ENCODE measurements around the gene ACSM4. TPM values are rescaled to one million over a fixed set of nuclear protein-coding genes. Genes with fewer than 3 reads are reported as not detected.

ACSM4 gene
- total RNA-seq, 6 experiments from 2014 or later: not detected

DNA sequence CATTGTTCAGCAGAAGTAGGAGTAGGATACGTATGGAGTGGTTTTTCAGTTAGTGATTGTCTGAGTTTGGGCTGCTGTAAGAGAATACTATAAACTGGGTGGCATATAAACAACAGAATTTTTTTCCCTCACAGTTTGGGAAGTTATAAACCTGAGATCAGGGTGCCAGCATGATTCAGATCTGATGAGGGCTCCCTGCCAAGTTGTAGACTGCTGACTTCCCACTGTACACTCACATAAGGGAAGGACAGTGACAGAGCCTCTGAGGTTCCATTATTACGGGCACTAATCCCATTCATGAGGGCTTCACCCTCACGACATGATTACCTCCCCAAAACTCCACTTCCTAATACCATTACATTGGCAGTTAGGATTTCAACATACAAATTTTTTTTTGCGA is 50.7 kb downstream of the ACSM4 start:
- no peaks in the 10 kb centered on the region for H3K36me3 ChIP-seq
- no peaks in the 10 kb centered on the region for H3K9me3 ChIP-seq
- TF ChIP-seq POLR2A (IDR thresholded peaks at IDR 0.05): no peak
- TF ChIP-seq, protein P1, sequence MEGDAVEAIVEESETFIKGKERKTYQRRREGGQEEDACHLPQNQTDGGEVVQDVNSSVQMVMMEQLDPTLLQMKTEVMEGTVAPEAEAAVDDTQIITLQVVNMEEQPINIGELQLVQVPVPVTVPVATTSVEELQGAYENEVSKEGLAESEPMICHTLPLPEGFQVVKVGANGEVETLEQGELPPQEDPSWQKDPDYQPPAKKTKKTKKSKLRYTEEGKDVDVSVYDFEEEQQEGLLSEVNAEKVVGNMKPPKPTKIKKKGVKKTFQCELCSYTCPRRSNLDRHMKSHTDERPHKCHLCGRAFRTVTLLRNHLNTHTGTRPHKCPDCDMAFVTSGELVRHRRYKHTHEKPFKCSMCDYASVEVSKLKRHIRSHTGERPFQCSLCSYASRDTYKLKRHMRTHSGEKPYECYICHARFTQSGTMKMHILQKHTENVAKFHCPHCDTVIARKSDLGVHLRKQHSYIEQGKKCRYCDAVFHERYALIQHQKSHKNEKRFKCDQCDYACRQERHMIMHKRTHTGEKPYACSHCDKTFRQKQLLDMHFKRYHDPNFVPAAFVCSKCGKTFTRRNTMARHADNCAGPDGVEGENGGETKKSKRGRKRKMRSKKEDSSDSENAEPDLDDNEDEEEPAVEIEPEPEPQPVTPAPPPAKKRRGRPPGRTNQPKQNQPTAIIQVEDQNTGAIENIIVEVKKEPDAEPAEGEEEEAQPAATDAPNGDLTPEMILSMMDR (IDR thresholded peaks at IDR 0.05): no peak
- H3K4me3 ChIP-seq: no peak overlapping the region
- ATAC-seq (no peak), DNase-seq (no peak)
- no peaks in the 10 kb centered on the region for H3K27me3 ChIP-seq
- intact Hi-C loops (cut with DNase I): no loop called here
- no peaks in the 10 kb centered on the region for H3K4me1 ChIP-seq
- H3K27ac ChIP-seq: no peak overlapping the region
- WGBS (ENCODE audit: insufficient coverage, low coverage, low lambda C conversion rate, missing lambda C conversion rate): 68% methylated on average over 4 of the region's 4 CpGs

DNA sequence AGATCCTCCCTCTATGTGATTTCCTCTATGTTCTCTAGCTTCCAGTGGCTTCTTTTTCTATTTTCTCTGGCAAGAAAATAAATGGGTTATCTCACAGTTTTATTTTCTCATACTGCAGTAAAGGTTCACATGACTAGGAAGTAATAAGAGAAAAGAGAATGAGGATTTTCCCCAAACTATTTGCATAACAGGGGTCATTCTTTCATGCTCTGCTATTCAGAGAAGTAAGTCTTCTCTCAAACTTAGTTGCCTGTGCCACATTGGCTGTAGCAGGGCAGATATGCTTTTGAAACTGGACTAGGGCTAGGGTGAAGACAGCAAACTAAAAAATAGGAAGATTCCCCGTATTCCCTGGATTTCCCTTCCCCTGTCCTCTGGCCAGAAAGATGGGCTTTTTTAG is 57.4 kb downstream of the ACSM4 start:
- DNase-seq (no peak), ATAC-seq (no peak)
- no peak overlapping the region for H3K27ac ChIP-seq
- no peaks in the 10 kb centered on the region for H3K27me3 ChIP-seq
- TF ChIP-seq POLR2A (IDR thresholded peaks at IDR 0.05): no peak
- TF ChIP-seq, protein P1 (IDR thresholded peaks at IDR 0.05): no peak
- 60% methylated on average over 1 of the region's 1 CpG for WGBS (ENCODE audit: insufficient coverage, low coverage, low lambda C conversion rate, missing lambda C conversion rate)
- intact Hi-C loops (cut with DNase I): no loop called here
- no peaks in the 10 kb centered on the region for H3K4me1 ChIP-seq
- H3K4me3 ChIP-seq: no peak overlapping the region
- H3K9me3 ChIP-seq: no peaks in the 10 kb centered on the region
- no peaks in the 10 kb centered on the region for H3K36me3 ChIP-seq

DNA sequence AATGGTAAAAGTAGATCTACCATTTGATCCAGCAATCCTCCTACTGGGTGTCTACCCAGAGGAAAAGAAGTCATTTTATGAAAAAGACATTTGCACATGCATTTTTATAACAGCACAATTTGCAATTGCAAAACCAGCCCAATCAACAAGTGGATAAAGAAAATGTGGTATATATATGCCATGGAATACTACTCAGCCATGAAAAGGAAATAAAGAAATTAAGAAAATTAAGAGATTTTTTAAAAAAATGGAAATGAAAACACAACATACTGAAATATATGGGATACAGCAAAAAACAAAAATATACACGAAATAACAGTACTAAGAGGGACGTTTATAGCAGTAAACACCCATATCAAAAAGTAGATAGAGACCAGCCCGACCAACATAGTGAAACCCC is 58.9 kb downstream of the ACSM4 start:
- intact Hi-C loops (cut with DNase I): no loop called here

DNA sequence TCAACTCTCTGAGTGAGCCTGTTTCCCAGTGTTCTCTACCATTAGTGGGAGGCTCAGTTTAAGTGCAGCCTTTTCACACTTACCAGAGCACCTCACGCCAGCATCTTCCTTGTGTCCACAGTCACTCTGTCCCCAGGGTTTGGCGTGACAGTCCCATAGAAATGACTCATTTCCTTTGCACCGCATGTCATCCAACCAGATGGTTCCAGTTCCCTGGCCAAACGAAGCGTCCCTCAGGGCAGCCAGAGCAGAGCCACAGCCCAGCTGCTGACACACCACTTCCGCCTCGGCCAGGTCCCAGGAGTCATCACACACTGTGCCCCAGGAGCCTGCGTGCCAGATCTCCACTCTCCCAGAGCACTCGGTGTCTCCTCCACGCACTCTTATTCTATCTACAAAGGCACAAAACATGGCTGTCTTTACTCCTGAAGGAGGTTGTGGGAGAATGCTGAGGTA is 65.4 kb downstream of the ACSM4 start:
- WGBS (ENCODE audit: insufficient coverage, low coverage, low lambda C conversion rate, missing lambda C conversion rate): 73% methylated on average over 8 of the region's 10 CpGs
- no peak overlapping the region for H3K27ac ChIP-seq
- TF ChIP-seq POLR2A (IDR thresholded peaks at IDR 0.05): no peak
- TF ChIP-seq, protein P1 (IDR thresholded peaks at IDR 0.05): no peak
- H3K36me3 ChIP-seq: no peaks in the 10 kb centered on the region
- no peaks in the 10 kb centered on the region for H3K27me3 ChIP-seq
- H3K4me1 ChIP-seq: peaks cover 0 to under 1% (median 0%) of the 10 kb centered on the region in 4 donors
- intact Hi-C loops (cut with DNase I): no loop called here
- no peak for ATAC-seq
- no peak for DNase-seq
- H3K9me3 ChIP-seq: no peaks in the 10 kb centered on the region
- no peak overlapping the region for H3K4me3 ChIP-seq

More for the DNA sequence above, 58.9 kb downstream of the ACSM4 start:
- DNase-seq (no peak), ATAC-seq (no peak)
- WGBS (ENCODE audit: insufficient coverage, low coverage, low lambda C conversion rate, missing lambda C conversion rate): 66% methylated on average over 3 of the region's 3 CpGs
- Histone ChIP-seq H3K4me3 (no peak overlapping the region), H3K36me3 (no peaks in the 10 kb centered on the region), H3K27ac (no peak overlapping the region), H3K4me1 (no peaks in the 10 kb centered on the region), H3K9me3 (no peaks in the 10 kb centered on the region), H3K27me3 (no peaks in the 10 kb centered on the region)
- TF ChIP-seq, protein P1 (IDR thresholded peaks at IDR 0.05): no peak
- TF ChIP-seq POLR2A (IDR thresholded peaks at IDR 0.05): no peak

DNA sequence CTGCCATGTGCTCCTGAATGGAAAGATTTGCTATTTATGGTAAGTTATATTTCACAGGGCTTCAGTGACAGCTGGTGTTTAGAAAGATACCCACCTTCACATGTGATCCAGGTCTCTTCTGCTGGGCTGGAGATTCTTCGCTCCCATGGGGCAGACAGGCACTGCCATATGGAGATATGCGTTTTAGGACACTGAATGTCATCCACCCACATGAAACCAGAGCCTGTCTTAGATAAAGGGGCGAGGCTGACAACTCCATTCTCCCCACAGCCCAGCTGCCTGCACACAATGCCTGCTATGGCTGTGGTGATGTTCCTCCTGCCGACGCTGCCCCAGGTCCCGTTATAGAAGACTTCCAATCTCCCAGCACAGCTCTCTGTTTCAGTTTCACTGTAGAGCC is 69.4 kb downstream of the ACSM4 start:
- Histone ChIP-seq H3K36me3 (no peaks in the 10 kb centered on the region), H3K27ac (no peak overlapping the region), H3K9me3 (no peaks in the 10 kb centered on the region), H3K4me3 (no peak overlapping the region), H3K4me1 (peaks cover 0 to 7% (median 2%) of the 10 kb centered on the region in 4 donors), H3K27me3 (no peaks in the 10 kb centered on the region)
- TF ChIP-seq, protein P1 (IDR thresholded peaks at IDR 0.05): no peak
- no peak for TF ChIP-seq POLR2A (IDR thresholded peaks at IDR 0.05)
- ATAC-seq: no peak
- WGBS (ENCODE audit: insufficient coverage, low coverage, low lambda C conversion rate, missing lambda C conversion rate): 83% methylated on average over 4 of the region's 6 CpGs
- intact Hi-C loops (cut with DNase I): loop anchor here in 1 of 2 donors (5.0 kb wide), 1 partner anchor 269 kb away; no protein-coding TSS in a partner anchor
- no peak for DNase-seq
